ENCODE results near the gene HDAC9.
A peak's percentile ranks its signal among the peaks of the same experiment; 100 is the strongest.

Gene HDAC9

GRCh38 chr7:18495412-18496340 is at the start of gene HDAC9:
TSS of gene HDAC9 (plus strand) at chr7:18495749. CDS start at chr7:18496303, 554 bp downstream.
- peak; percentile 83 for DNase-seq (ENCODE audit: low spot score)

- no peak for DNase-seq (ENCODE audit: low spot score)
Measured at GRCh38 chr7:18445916-18446520, 49.5 kb upstream of the HDAC9 start.

GRCh38 chr7:18450019-18450418 is 45.5 kb upstream of the HDAC9 start:
- DNase-seq (ENCODE audit: low spot score), result no peak

- no peak for DNase-seq (ENCODE audit: low spot score)
Measured at GRCh38 chr7:18455606-18456005, 39.9 kb upstream of the HDAC9 start.

- peak; percentile 72 for DNase-seq (ENCODE audit: low spot score)
Measured at GRCh38 chr7:18457832-18458231, 37.7 kb upstream of the HDAC9 start.

- peak; percentile 95 for DNase-seq (ENCODE audit: low spot score)
Measured at GRCh38 chr7:18458830-18459229, 36.7 kb upstream of the HDAC9 start.

- peak; percentile 77 for DNase-seq (ENCODE audit: low spot score)
Measured at GRCh38 chr7:18459484-18460245, 35.9 kb upstream of the HDAC9 start.

- DNase-seq (ENCODE audit: low spot score), result no peak
Measured at GRCh38 chr7:18461785-18462467, 33.6 kb upstream of the HDAC9 start.

- DNase-seq (ENCODE audit: low spot score), result no peak
Measured at GRCh38 chr7:18464830-18465229, 30.7 kb upstream of the HDAC9 start.

GRCh38 chr7:18467011-18467410 is 28.5 kb upstream of the HDAC9 start:
- peak; percentile 61 for DNase-seq (ENCODE audit: low spot score)

- peak; percentile 77 for DNase-seq (ENCODE audit: low spot score)
Measured at GRCh38 chr7:18468795-18469194, 26.8 kb upstream of the HDAC9 start.

- DNase-seq (ENCODE audit: low spot score), result no peak
Measured at GRCh38 chr7:18469316-18469715, 26.2 kb upstream of the HDAC9 start.

- DNase-seq (ENCODE audit: low spot score), result no peak
Measured at GRCh38 chr7:18471476-18472160, 23.9 kb upstream of the HDAC9 start.

GRCh38 chr7:18472161-18472483 is 23.4 kb upstream of the HDAC9 start:
- no peak for DNase-seq (ENCODE audit: low spot score)

GRCh38 chr7:18473119-18473518 is 22.4 kb upstream of the HDAC9 start:
- no peak for DNase-seq (ENCODE audit: low spot score)

- no peak for DNase-seq (ENCODE audit: low spot score)
Measured at GRCh38 chr7:18474944-18475343, 20.6 kb upstream of the HDAC9 start.

GRCh38 chr7:18475488-18475887 is 20.1 kb upstream of the HDAC9 start:
- no peak for DNase-seq (ENCODE audit: low spot score)

- no peak for DNase-seq (ENCODE audit: low spot score)
Measured at GRCh38 chr7:18481776-18482175, 13.8 kb upstream of the HDAC9 start.

- no peak for DNase-seq (ENCODE audit: low spot score)
Measured at GRCh38 chr7:18488049-18488448, 7.5 kb upstream of the HDAC9 start.

GRCh38 chr7:18489624-18490023 is 5.9 kb upstream of the HDAC9 start:
- DNase-seq (ENCODE audit: low spot score), result no peak

- no peak for DNase-seq (ENCODE audit: low spot score)
Measured at GRCh38 chr7:18491871-18492270, 3.7 kb upstream of the HDAC9 start.

- DNase-seq (ENCODE audit: low spot score), result no peak
Measured at GRCh38 chr7:18494406-18494805, 1.1 kb upstream of the HDAC9 start.

Measured in kidney tubule cell (primary cell).